ENCODE measurements around the gene SLC15A1. TPM values are rescaled to one million over a fixed set of nuclear protein-coding genes. Genes with fewer than 3 reads are reported as not detected.
A peak's percentile ranks its signal among the peaks of the same experiment; 100 is the strongest.

Gene SLC15A1
- polyA plus RNA-seq, 1 donor (not counting 4 experiments of a cell fraction or from before 2014, with no cell fraction given) = 0.10 TPM

DNA sequence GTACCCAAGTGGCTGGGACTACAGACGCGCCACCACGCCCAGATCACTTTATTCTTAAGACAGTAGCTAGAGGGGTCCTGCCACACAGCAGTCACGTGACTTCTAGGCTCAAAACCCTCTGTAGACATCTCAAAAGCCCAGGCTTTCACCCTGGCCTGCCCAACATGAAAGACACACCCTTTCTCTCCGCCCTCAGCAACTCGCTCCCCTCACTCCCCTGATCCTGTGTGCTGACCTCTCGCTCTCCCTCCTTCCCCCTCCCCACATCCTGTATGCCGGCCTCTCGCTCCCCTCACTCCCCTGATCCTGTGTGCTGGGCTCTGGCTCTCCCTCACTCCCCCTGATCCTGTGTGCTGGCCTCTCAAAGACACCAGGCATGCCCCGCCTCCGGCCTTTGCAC is 77.4 kb downstream of the SLC15A1 start:
- no peak overlapping the region for H2AFZ ChIP-seq (ENCODE audit: control insufficient read depth, low read length)
- H3K9me3 ChIP-seq (ENCODE audit: control insufficient read depth, low read depth, low read length) = no peaks in the 10 kb centered on the region
- no peak overlapping the region for H3K9ac ChIP-seq (ENCODE audit: control insufficient read depth, extremely low read depth, insufficient read depth, low read length)
- dilution Hi-C loops (cut with MboI; ENCODE audit: extremely low pct_ligation_motif_present, low sequenced_read_pairs) = no loop called here
- H3K9me1 ChIP-seq (ENCODE audit: control insufficient read depth, extremely low read depth, insufficient read depth, low read length) = no peaks in the 10 kb centered on the region
- no peaks in the 10 kb centered on the region for H3K27me3 ChIP-seq (ENCODE audit: control insufficient read depth, extremely low read depth, insufficient read depth, low read length)
- no peaks in the 10 kb centered on the region for H4K20me1 ChIP-seq (ENCODE audit: control insufficient read depth, extremely low read depth, insufficient read depth, low read length)
- TF ChIP-seq EZH2 (IDR thresholded peaks at IDR 0.05; ENCODE audit: low read length) = no peak
- TF ChIP-seq, protein P1, sequence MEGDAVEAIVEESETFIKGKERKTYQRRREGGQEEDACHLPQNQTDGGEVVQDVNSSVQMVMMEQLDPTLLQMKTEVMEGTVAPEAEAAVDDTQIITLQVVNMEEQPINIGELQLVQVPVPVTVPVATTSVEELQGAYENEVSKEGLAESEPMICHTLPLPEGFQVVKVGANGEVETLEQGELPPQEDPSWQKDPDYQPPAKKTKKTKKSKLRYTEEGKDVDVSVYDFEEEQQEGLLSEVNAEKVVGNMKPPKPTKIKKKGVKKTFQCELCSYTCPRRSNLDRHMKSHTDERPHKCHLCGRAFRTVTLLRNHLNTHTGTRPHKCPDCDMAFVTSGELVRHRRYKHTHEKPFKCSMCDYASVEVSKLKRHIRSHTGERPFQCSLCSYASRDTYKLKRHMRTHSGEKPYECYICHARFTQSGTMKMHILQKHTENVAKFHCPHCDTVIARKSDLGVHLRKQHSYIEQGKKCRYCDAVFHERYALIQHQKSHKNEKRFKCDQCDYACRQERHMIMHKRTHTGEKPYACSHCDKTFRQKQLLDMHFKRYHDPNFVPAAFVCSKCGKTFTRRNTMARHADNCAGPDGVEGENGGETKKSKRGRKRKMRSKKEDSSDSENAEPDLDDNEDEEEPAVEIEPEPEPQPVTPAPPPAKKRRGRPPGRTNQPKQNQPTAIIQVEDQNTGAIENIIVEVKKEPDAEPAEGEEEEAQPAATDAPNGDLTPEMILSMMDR (optimal IDR thresholded peaks at IDR 0.05 in 1 of 3, IDR thresholded peaks at IDR 0.05 in 1 of 3, conservative IDR thresholded peaks at IDR 0.05 in 1 of 3; ENCODE audit: extremely low read depth in 1 of 3, insufficient read depth in 2 of 3, low read length in 3 of 3) = no peak
- no peak overlapping the region for H3K27ac ChIP-seq (ENCODE audit: control insufficient read depth, insufficient read depth, low read length)
- no peak overlapping the region for H3K4me3 ChIP-seq (ENCODE audit: control insufficient read depth in 2 of 3, extremely low read depth in 1 of 3, insufficient read depth in 2 of 3, low read depth in 1 of 3, low read length in 3 of 3)
- DNase-seq (ENCODE audit: low read depth, low spot score) (no peak), FAIRE-seq (no peak)
- no peak overlapping the region for H3K4me2 ChIP-seq (ENCODE audit: control insufficient read depth, extremely low read depth, insufficient read depth, low read depth, low read length)
- no peaks in the 10 kb centered on the region for H3K36me3 ChIP-seq (ENCODE audit: control insufficient read depth in 2 of 2, extremely low read depth in 1 of 2, insufficient read depth in 2 of 2, low read length in 2 of 2)
- H3K4me1 ChIP-seq (ENCODE audit: control insufficient read depth, extremely low read depth, insufficient read depth, low read length) = peaks cover 42% of the 10 kb centered on the region
- no peaks in the 10 kb centered on the region for H3K79me2 ChIP-seq (ENCODE audit: control insufficient read depth, insufficient read depth, low read length)

DNA sequence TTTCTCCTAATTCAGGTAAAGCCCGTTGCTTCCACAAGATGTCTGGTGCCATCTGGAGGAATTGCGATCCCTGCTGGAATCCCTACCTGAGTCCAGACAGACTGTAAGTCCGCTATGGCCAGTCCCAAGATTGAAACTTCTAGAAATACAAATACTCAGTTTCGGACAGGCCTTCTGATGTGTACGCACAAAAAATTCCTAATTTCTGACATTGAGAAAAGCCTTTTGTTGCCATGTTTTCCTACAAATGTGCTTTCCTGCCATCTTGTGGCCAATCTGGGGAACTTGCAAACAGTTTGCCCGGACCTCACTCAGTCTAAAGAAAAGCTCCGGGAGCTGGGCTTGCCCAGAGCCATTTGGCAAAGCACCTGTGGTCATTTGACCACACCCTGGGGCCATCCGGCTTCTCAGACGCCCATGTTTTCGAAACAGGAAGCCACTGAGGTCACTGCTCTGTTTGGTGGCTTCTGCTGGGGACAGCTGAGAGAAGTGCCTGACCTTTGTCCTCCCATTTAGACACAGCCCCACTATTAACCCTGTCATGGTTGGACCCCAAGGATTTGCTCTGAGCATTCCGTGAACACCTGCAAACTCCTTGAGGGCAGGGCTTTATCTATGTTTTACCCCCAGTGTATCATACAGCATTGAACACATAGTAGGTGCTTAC is 79.4 kb downstream of the SLC15A1 start:
- DNase-seq (ENCODE audit: low read depth, low spot score) (no peak), FAIRE-seq (peak; percentile 89)
- Histone ChIP-seq H3K4me2 (ENCODE audit: control insufficient read depth, extremely low read depth, insufficient read depth, low read depth, low read length) (peak overlapping the region; percentile 44), H3K9me3 (ENCODE audit: control insufficient read depth, low read depth, low read length) (no peaks in the 10 kb centered on the region), H3K4me3 (ENCODE audit: control insufficient read depth in 2 of 3, extremely low read depth in 1 of 3, insufficient read depth in 2 of 3, low read depth in 1 of 3, low read length in 3 of 3) (no peak overlapping the region), H3K36me3 (ENCODE audit: control insufficient read depth in 2 of 2, extremely low read depth in 1 of 2, insufficient read depth in 2 of 2, low read length in 2 of 2) (no peaks in the 10 kb centered on the region), H3K27me3 (ENCODE audit: control insufficient read depth, extremely low read depth, insufficient read depth, low read length) (peaks cover 2% of the 10 kb centered on the region), H3K9me1 (ENCODE audit: control insufficient read depth, extremely low read depth, insufficient read depth, low read length) (no peaks in the 10 kb centered on the region), H3K79me2 (ENCODE audit: control insufficient read depth, insufficient read depth, low read length) (no peaks in the 10 kb centered on the region), H2AFZ (ENCODE audit: control insufficient read depth, low read length) (peak overlapping the region; percentile 38), H4K20me1 (ENCODE audit: control insufficient read depth, extremely low read depth, insufficient read depth, low read length) (no peaks in the 10 kb centered on the region), H3K27ac (ENCODE audit: control insufficient read depth, insufficient read depth, low read length) (no peak overlapping the region), H3K4me1 (ENCODE audit: control insufficient read depth, extremely low read depth, insufficient read depth, low read length) (peaks cover 34% of the 10 kb centered on the region), H3K9ac (ENCODE audit: control insufficient read depth, extremely low read depth, insufficient read depth, low read length) (peak overlapping the region; percentile 24)
- TF ChIP-seq, protein P1 (optimal IDR thresholded peaks at IDR 0.05 in 1 of 3, IDR thresholded peaks at IDR 0.05 in 1 of 3, conservative IDR thresholded peaks at IDR 0.05 in 1 of 3; ENCODE audit: extremely low read depth in 1 of 3, insufficient read depth in 2 of 3, low read length in 3 of 3) = peak; percentile 65 to 91 (median 83)
- TF ChIP-seq EZH2 (IDR thresholded peaks at IDR 0.05; ENCODE audit: low read length) = no peak
- dilution Hi-C loops (cut with MboI; ENCODE audit: extremely low pct_ligation_motif_present, low sequenced_read_pairs) = no loop called here

Measured in keratinocyte (primary cell).